Astrocyte (in vitro differentiated cells and primary cell): ENCODE results near the gene KCND2.

Source experiments
- CTCF ChIP-seq: IDR thresholded peaks from 2 replicates; pipeline ENCODE4 v1.5.1; 2011; ENCODE audit warnings: low read depth, mild to moderate bottlenecking, inconsistent platforms, low read length, moderate library complexity; ENCODE audit not compliant: insufficient read depth
- EZH2 ChIP-seq: IDR thresholded peaks from 2 replicates; pipeline ENCODE4 v1.6.1; 2012; ENCODE audit warnings: mild to moderate bottlenecking, low read length, inconsistent platforms; ENCODE audit not compliant: insufficient read depth

DNA sequence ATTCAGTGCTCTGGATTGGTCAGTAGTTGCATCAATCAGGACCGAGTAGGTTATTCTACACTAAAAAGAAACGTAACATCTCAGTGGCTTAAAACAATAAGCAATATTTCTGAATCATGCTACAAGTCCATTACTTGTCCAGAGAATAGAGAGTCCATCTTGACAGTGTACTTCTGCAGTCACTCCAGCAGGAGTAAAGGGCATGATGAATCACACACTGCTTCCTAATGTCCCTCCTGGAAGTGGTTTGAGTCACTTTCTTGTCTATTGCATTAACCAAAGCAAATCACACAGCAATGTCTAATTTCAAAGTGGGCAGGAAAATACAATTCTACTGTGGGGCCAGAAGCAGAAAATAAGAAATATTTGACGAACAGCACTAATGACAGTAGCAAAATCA lies 460.2 kb downstream of the KCND2 start:
- peak; percentile 32 for TF ChIP-seq CTCF
- TF ChIP-seq EZH2 = no peak
